LNCAP (cell line): ENCODE results near the gene CERS1.

Experiments
- CTCF ChIP-seq: fragments of 450-650 bp; IDR thresholded peaks from 2 replicates; pipeline ENCODE4 v1.5.1; 2017; ENCODE audit warnings: mild to moderate bottlenecking

CERS1 gene

GRCh38 chr19:18833849-18834643, 61.9 kb downstream of the CERS1 start:
- TF ChIP-seq CTCF, result no peak

GRCh38 chr19:18833141-18833476, 62.8 kb downstream of the CERS1 start:
- TF ChIP-seq CTCF, result no peak

GRCh38 chr19:18832306-18833140, 63.4 kb downstream of the CERS1 start:
- no peak for TF ChIP-seq CTCF

GRCh38 chr19:18831524-18832305, 64.2 kb downstream of the CERS1 start, which contains the start of gene UPF1:
UPF1 (plus strand) TSS chr19:18831959; CDS start chr19:18832210, 251 bp downstream.
- no peak for TF ChIP-seq CTCF

GRCh38 chr19:18830488-18830887, 65.5 kb downstream of the CERS1 start:
- TF ChIP-seq CTCF, result no peak

- no peak for TF ChIP-seq CTCF
These were observed 67.2 kb downstream of the CERS1 start for GRCh38 chr19:18828786-18829185.
